GM12891 (cell line): ENCODE measurements around the gene NAT10.

Experiments
- POLR2A ChIP-seq: IDR thresholded peaks from 2 replicates; pipeline ENCODE4 v1.6.1; 2011; ENCODE audit warnings: low read depth, low read length, control low read depth
- POLR2AphosphoS5 ChIP-seq: IDR thresholded peaks from 2 replicates; pipeline ENCODE4 v1.6.1; 2011; ENCODE audit warnings: low read depth, low read length, control low read depth
- POU2F2 ChIP-seq: IDR thresholded peaks from 2 replicates; pipeline ENCODE4 v1.6.1; 2011; ENCODE audit warnings: low read depth, mild to moderate bottlenecking, control low read depth, low read length, moderate library complexity
- SPI1 ChIP-seq: IDR thresholded peaks from 2 replicates; pipeline ENCODE4 v1.6.1; 2011; ENCODE audit warnings: low read depth, low read length, control low read depth
- TAF1 ChIP-seq: IDR thresholded peaks from 2 replicates; pipeline ENCODE4 v1.6.1; 2011; ENCODE audit warnings: low read depth, low read length, control low read depth

- no peak for TF ChIP-seq POLR2A
- no peak for TF ChIP-seq POU2F2
- no peak for TF ChIP-seq POLR2AphosphoS5
- TF ChIP-seq TAF1: no peak
- TF ChIP-seq SPI1: no peak
These were observed 20.8 kb upstream of the NAT10 start for GRCh38 chr11:34084637-34085036.
